GM18505 (cell line): ENCODE results near the gene SNX15.
"Not testable (repeated sequence)": the region's sequence is repeated elsewhere in the genome, so short reads cannot be mapped to it uniquely, and the experiment has no call there.

ENCODE experiments used
- ATAC-seq: cut with Tn5 transposase; IDR thresholded peaks from one replicate; pipeline ENCODE4 v1.9.1; 2021; ENCODE audit not compliant: unreplicated experiment
- POLR2A ChIP-seq: IDR thresholded peaks from 4 replicates; pipeline ENCODE4 v1.6.1; 2011; ENCODE audit warnings: borderline replicate concordance; ENCODE audit not compliant: insufficient read depth, insufficient read length; ENCODE audit errors: extremely low read depth

SNX15 gene

GRCh38 chr11:65027213-65028067 lies at the start of gene SNX15:
Gene SNX15 (plus strand): TSS chr11:65027439. CDS start chr11:65027538, 99 bp downstream.
- peak; percentile 80 for ATAC-seq
- TF ChIP-seq POLR2A, result peak; percentile 77

- ATAC-seq, result not testable (repeated sequence)
These were observed 43.9 kb upstream of the SNX15 start for GRCh38 chr11:64983339-64983738.

- TF ChIP-seq POLR2A, result no peak
- no peak for ATAC-seq
These were observed 39.0 kb upstream of the SNX15 start for GRCh38 chr11:64987998-64988854.

GRCh38 chr11:64989416-64989815 lies 37.8 kb upstream of the SNX15 start:
- TF ChIP-seq POLR2A, result no peak
- ATAC-seq, result no peak

- ATAC-seq, result no peak
- no peak for TF ChIP-seq POLR2A
These were observed 36.9 kb upstream of the SNX15 start for GRCh38 chr11:64990222-64990923.

GRCh38 chr11:64994318-64994717 lies 32.9 kb upstream of the SNX15 start:
- no peak for ATAC-seq
- no peak for TF ChIP-seq POLR2A

GRCh38 chr11:64996327-64996709 lies 30.9 kb upstream of the SNX15 start:
- TF ChIP-seq POLR2A, result no peak
- ATAC-seq, result no peak

- ATAC-seq, result no peak
- TF ChIP-seq POLR2A, result no peak
These were observed 30.4 kb upstream of the SNX15 start, which contains the start of gene BATF2 for GRCh38 chr11:64996710-64997380. Gene BATF2 (minus strand): TSS chr11:64996971. CDS start chr11:64996914, 57 bp downstream.

GRCh38 chr11:64998141-64998540 lies 29.1 kb upstream of the SNX15 start:
- ATAC-seq, result no peak
- no peak for TF ChIP-seq POLR2A

GRCh38 chr11:64998690-64999431 lies 28.4 kb upstream of the SNX15 start:
- no peak for ATAC-seq

GRCh38 chr11:64999478-64999877 lies 27.8 kb upstream of the SNX15 start:
- no peak for TF ChIP-seq POLR2A
- no peak for ATAC-seq

More at GRCh38 chr11:64998690-64999431, 28.4 kb upstream of the SNX15 start:
- no peak for TF ChIP-seq POLR2A

GRCh38 chr11:65002706-65003105 lies 24.5 kb upstream of the SNX15 start:
- ATAC-seq, result no peak
- no peak for TF ChIP-seq POLR2A
